OCI-LY1 (cell line): ENCODE results near the gene DMKN.

Experiments used
- H2AFZ ChIP-seq: fragments of 200-600 bp; sonication (generic), shearing (Covaris generic); 2 replicates; pipeline ENCODE4 v1.6.0; 2014; ENCODE audit warnings: antibody characterized with exemption, mild to moderate bottlenecking, low read length
- H3F3A ChIP-seq: fragments of 200-600 bp; sonication (generic), shearing (Covaris generic); 2 replicates; pipeline ENCODE4 v1.6.0; 2014; ENCODE audit warnings: mild to moderate bottlenecking, antibody characterized with exemption, low read length, moderate library complexity; ENCODE audit not compliant: insufficient read depth
- H3K27ac ChIP-seq: fragments of 200-600 bp; sonication (generic); 2 replicates; pipeline ENCODE4 v1.5.1; 2014; ENCODE audit warnings: low read length, mixed run types, mild to moderate bottlenecking, low read depth; ENCODE audit not compliant: poor library complexity, severe bottlenecking
- H3K27me3 ChIP-seq: fragments of 200-600 bp; sonication (generic); 2 replicates; pipeline ENCODE4 v1.6.0; 2014; ENCODE audit warnings: antibody characterized with exemption, mild to moderate bottlenecking, low read length, moderate library complexity; ENCODE audit not compliant: insufficient read depth
- H3K36me3 ChIP-seq: fragments of 200-600 bp; sonication (generic); 2 replicates; pipeline ENCODE4 v1.6.1; 2014; ENCODE audit warnings: mild to moderate bottlenecking, antibody characterized with exemption, low read length, moderate library complexity, mixed read lengths; ENCODE audit not compliant: insufficient read depth
- H3K4me1 ChIP-seq: fragments of 200-600 bp; sonication (generic); 2 replicates; pipeline ENCODE4 v1.5.1; 2014; ENCODE audit warnings: mild to moderate bottlenecking, low read length, moderate library complexity; ENCODE audit not compliant: insufficient read depth, severe bottlenecking
- H3K4me2 ChIP-seq: fragments of 200-600 bp; sonication (generic), shearing (Covaris generic); 2 replicates; pipeline ENCODE4 v1.6.1; 2014; ENCODE audit warnings: low read length
- H3K4me3 ChIP-seq: fragments of 200-600 bp; sonication (generic); 2 replicates; pipeline ENCODE4 v1.5.1; 2014; ENCODE audit warnings: low read length, low read depth, mild to moderate bottlenecking, mixed read lengths; ENCODE audit not compliant: poor library complexity, severe bottlenecking
- H3K79me2 ChIP-seq: fragments of 200-600 bp; shearing (Covaris generic); 2 replicates; pipeline ENCODE4 v1.6.1; 2016; ENCODE audit warnings: mixed run types, low read length, mixed read lengths; ENCODE audit not compliant: insufficient read depth
- H3K9ac ChIP-seq: fragments of 200-600 bp; sonication (generic), shearing (Covaris generic); 2 replicates; pipeline ENCODE4 v1.6.1; 2014; ENCODE audit warnings: mild to moderate bottlenecking, low read length, mixed read lengths
- H3K9me2 ChIP-seq: fragments of 200-600 bp; sonication (generic), shearing (Covaris generic); 2 replicates; pipeline ENCODE4 v1.6.1; 2014; ENCODE audit warnings: low read depth, mild to moderate bottlenecking, low read length, mixed read lengths
- H3K9me3 ChIP-seq: fragments of 200-600 bp; shearing (Covaris generic); 2 replicates; pipeline ENCODE4 v1.6.1; 2014; ENCODE audit warnings: low read length, mixed read lengths
- H4K20me1 ChIP-seq: fragments of 200-600 bp; sonication (generic), shearing (Covaris generic); 2 replicates; pipeline ENCODE4 v1.6.0; 2016; ENCODE audit warnings: mild to moderate bottlenecking, low read length; ENCODE audit not compliant: insufficient read depth
- CTCF ChIP-seq: fragments of 200-600 bp; sonication (generic), shearing (Covaris generic); IDR thresholded peaks from 2 replicates; pipeline ENCODE4 v1.5.1; 2017; ENCODE audit warnings: mild to moderate bottlenecking, antibody characterized with exemption, low read length, moderate library complexity, mixed read lengths
- EZH2 ChIP-seq: fragments of 200-600 bp; sonication (generic), shearing (Covaris generic); IDR thresholded peaks from 2 replicates; pipeline ENCODE4 v1.8.0; 2017; ENCODE audit warnings: borderline replicate concordance, mixed run types, mild to moderate bottlenecking, antibody characterized with exemption, low read length, moderate library complexity, mixed read lengths

DMKN gene

GRCh38 chr19:35561436-35561835, 48.0 kb upstream of the DMKN start:
- Histone ChIP-seq H3K9ac (no peak overlapping the region), H3K4me2 (no peak overlapping the region), H4K20me1 (no peaks in the 10 kb centered on the region), H3F3A (no peaks in the 10 kb centered on the region), H3K4me3 (no peak overlapping the region), H3K36me3 (no peaks in the 10 kb centered on the region), H3K4me1 (peaks cover 11% of the 10 kb centered on the region), H3K79me2 (no peaks in the 10 kb centered on the region), H3K27me3 (no peaks in the 10 kb centered on the region; the same call in none of the 2 replicates), H3K9me2 (no peaks in the 10 kb centered on the region), H3K9me3 (no peaks in the 10 kb centered on the region), H3K27ac (no peak overlapping the region), H2AFZ (no peak overlapping the region)
- TF ChIP-seq CTCF, result no peak
- no peak for TF ChIP-seq EZH2

DNA sequence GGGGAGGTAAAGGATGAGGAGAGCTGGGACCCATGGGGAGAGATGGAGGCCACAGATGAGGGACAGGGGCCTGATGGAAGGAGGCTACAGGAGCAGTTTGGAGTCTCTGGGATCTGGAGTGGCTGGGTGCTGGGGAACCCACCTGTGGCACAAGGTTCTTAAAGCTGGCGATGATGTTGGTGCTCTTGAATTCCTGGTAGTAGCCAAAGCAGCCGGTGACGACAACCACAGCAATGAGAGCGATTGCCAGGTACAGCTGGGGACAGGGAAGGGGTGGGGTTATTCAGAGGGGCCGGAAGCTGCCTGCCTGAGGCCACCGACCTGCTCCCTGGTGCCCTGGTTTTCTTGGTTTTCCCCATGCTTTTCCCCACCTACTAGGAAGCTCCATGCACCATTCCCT, 47.2 kb upstream of the DMKN start:
- H3K27me3 ChIP-seq, result no peaks in the 10 kb centered on the region; the same call in none of the 2 replicates
- no peaks in the 10 kb centered on the region for H3K9me3 ChIP-seq
- H3K79me2 ChIP-seq, result no peaks in the 10 kb centered on the region
- no peaks in the 10 kb centered on the region for H3K9me2 ChIP-seq
- H3K4me2 ChIP-seq, result no peak overlapping the region
- no peak for TF ChIP-seq CTCF
- TF ChIP-seq EZH2, result no peak
- H4K20me1 ChIP-seq, result no peaks in the 10 kb centered on the region
- H2AFZ ChIP-seq, result no peak overlapping the region
- H3K4me1 ChIP-seq, result peaks cover 11% of the 10 kb centered on the region
- H3F3A ChIP-seq, result no peaks in the 10 kb centered on the region
- no peak overlapping the region for H3K27ac ChIP-seq
- no peaks in the 10 kb centered on the region for H3K36me3 ChIP-seq
- H3K9ac ChIP-seq, result no peak overlapping the region
- H3K4me3 ChIP-seq, result no peak overlapping the region

DNA sequence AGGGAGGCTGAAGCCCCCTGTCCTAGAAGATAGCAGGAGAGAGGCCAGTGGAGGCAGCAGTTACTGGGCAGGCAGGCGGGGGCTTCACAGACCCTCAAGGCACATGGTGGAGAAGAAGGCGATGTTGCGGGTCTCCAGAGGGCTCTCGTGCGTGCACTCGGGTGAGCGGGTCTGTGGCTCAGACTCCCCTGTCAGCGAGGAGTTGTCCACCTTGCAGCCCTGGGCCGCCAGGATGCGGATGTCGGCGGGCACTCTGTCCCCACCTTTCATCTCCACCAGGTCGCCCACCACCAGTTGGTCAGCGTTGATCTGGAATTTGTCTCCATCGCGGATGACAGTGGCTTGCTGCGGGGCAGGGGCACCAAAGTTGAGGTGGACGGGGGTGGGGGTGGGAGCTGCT, 46.8 kb upstream of the DMKN start:
- Histone ChIP-seq H3K9ac (no peak overlapping the region), H3K9me3 (no peaks in the 10 kb centered on the region), H3K9me2 (no peaks in the 10 kb centered on the region), H3K36me3 (no peaks in the 10 kb centered on the region), H3K4me3 (no peak overlapping the region), H3K27me3 (no peaks in the 10 kb centered on the region; the same call in none of the 2 replicates), H3K4me1 (peaks cover 11% of the 10 kb centered on the region), H3K27ac (no peak overlapping the region), H3K79me2 (no peaks in the 10 kb centered on the region), H3F3A (no peaks in the 10 kb centered on the region), H2AFZ (no peak overlapping the region), H4K20me1 (no peaks in the 10 kb centered on the region), H3K4me2 (no peak overlapping the region)
- TF ChIP-seq EZH2 (no peak), CTCF (no peak)
